Ovary (tissue), 3 donors: ENCODE results near the gene CDK16.

ENCODE experiments used
- EP300 ChIP-seq: sonication (generic); formaldehyde crosslinking; IDR thresholded peaks from one replicate; pipeline ENCODE4 v1.6.1; 2017; ENCODE audit warnings: antibody characterized with exemption
- POLR2A ChIP-seq: fragments of 450-650 bp; IDR thresholded peaks from one replicate; pipeline ENCODE4 v1.6.1; 2017; ENCODE audit warnings: antibody characterized with exemption, mild to moderate bottlenecking, moderate library complexity
- TF ChIP-seq, protein P1 (sequence below), 3 donors: fragments of 450-650 bp in 2 of 3; fragments of 200-600 bp in 1 of 3; IDR thresholded peaks; one replicate each; pipeline versions ENCODE4 v1.5.1 to v1.8.0; 2016 to 2022; ENCODE audit warnings: antibody characterized with exemption in 3 of 3, mild to moderate bottlenecking in 1 of 3
- donor health status: DM: no; HTN: no; CAD: no.

DNA sequence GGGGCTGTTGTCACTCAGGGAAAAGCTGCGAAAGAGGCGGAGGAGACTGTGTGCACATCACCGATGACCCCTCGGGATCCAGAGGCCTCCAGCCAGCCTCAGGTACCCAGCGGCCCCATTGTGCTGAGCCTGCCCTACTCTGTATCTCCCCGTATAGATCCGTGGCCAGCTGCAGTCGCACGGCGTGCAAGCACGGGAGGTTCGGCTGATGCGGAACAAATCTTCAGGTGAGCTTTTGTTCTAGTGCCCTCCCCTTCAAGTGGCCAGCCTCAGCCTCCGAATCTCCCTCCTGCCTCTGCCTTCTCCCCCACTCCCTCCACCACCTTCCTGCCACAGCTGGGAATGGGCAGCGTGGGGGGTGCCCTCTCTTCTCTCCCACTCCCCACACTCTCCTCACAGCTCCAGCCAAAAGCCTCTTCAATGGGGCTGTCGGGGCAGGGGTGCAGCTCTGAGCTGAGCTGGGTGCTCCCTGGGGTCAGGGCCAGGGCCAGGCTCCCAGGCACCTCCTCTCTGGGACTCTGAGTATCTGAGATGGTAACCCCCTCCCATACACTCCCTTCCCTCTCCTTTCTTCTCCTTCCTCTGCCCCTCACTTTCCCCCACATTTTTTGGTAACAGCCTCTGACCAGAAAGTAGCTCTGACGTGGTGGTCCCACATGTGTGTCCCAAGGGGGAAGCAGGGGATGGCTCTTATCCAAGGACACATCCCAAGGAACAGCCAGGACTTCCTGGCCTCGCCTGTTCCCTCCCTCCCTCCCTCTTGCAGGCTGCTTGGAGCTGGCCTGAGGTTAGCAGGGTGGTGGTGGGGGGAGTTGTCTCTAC, 45.3 kb upstream of the CDK16 start:
- TF ChIP-seq, protein P1, sequence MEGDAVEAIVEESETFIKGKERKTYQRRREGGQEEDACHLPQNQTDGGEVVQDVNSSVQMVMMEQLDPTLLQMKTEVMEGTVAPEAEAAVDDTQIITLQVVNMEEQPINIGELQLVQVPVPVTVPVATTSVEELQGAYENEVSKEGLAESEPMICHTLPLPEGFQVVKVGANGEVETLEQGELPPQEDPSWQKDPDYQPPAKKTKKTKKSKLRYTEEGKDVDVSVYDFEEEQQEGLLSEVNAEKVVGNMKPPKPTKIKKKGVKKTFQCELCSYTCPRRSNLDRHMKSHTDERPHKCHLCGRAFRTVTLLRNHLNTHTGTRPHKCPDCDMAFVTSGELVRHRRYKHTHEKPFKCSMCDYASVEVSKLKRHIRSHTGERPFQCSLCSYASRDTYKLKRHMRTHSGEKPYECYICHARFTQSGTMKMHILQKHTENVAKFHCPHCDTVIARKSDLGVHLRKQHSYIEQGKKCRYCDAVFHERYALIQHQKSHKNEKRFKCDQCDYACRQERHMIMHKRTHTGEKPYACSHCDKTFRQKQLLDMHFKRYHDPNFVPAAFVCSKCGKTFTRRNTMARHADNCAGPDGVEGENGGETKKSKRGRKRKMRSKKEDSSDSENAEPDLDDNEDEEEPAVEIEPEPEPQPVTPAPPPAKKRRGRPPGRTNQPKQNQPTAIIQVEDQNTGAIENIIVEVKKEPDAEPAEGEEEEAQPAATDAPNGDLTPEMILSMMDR (IDR thresholded peaks at IDR 0.05) = no peak
- TF ChIP-seq POLR2A (no peak), EP300 (no peak)
